ENCODE measurements around the gene NBPF9.
"Not testable (repeated sequence)": the region's sequence is repeated elsewhere in the genome, so short reads cannot be mapped to it uniquely, and the experiment has no call there.

The NBPF9 gene

GRCh38 chr1:149013513-149013912 is 89.8 kb downstream of the NBPF9 start:
- DNase-seq: not testable (repeated sequence)

DNA sequence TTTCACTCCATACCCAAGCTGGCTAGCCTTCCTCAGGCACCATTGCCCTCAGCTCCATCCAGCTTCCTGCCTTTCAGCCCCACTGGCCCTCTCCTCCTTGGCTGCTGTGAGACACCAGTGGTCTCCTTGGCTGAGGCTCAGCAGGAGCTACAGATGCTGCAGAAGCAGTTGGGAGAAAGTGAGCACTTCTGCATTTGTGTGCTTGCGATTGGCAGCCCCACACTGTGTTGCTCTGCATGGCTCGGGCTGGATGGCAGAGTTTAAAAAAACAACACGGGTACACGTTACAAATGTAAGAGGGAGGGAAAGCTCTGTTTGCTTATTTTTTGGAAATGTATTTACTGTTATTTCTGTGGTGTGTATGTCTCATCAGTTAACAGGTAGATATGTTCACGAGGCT is 90.8 kb downstream of the NBPF9 start:
- not testable (repeated sequence) for DNase-seq

DNA sequence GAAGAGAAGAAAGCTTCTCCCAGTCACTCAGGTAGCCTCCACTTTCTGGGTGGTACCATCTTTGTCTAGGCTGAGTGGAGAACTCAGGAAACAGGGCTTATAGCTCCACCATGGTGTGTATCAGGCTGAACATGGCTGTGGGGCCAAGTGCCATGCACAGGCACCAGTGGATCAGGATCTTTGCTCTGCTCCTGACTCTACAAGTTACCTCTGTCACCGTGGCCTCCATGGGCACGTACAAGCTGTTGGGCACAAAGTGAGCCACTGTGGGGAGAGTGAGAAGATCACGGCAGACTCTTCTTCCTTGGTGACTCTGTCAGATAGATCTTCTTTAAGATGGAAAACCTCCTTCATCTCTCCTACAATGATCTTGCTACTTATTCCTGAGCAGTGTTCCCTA is 93.6 kb downstream of the NBPF9 start:
- DNase-seq: not testable (repeated sequence)

DNA sequence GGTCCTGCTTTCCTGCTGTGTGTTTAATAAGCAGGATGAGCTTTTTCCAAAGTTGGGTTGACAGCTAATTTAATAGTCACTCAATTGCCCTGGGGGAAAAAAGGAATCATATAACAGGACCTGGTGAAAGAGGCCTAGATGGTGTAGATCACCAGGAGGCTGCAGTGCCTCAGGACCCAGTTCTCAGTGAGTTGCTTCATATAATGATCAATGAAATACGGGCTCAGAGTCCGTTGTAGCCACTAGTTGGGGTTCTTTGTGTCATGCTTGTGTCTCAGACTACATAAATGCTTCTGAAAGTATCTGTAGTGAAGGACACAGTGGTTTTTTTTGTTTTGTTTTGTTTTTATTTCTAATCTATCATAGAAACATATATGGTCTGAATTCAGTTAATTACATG is 94.6 kb downstream of the NBPF9 start:
- not testable (repeated sequence) for DNase-seq

GRCh38 chr1:149008326-149008725 is 95.0 kb downstream of the NBPF9 start:
- DNase-seq: not testable (repeated sequence)
